Small intestine (tissue), 7 donors: ENCODE data around the gene CACFD1. TPM values are rescaled to one million over a fixed set of nuclear protein-coding genes. Genes with fewer than 3 reads are reported as not detected.
"Not testable (repeated sequence)": the region's sequence is repeated elsewhere in the genome, so short reads cannot be mapped to it uniquely, and the experiment has no call there.

Experiments
- DNase-seq, 2 donors: peaks; one replicate each; pipeline versions ENCODE4 v3.0.0 to v3.0.0-alpha.2; 2013
- FAIRE-seq: peaks from 2 replicates; lab custom pipeline; 2012; peaks lifted over from hg19 to GRCh38; lab: Jason Lieb, UNC
- H3K27ac ChIP-seq, 3 donors: one replicate each; pipeline ENCODE4 v1.5.1; 2013; ENCODE audit warnings: low read length in 2 of 3, mild to moderate bottlenecking in 2 of 3, control low read depth in 1 of 3, inconsistent platforms in 1 of 3, low read depth in 1 of 3, moderate library complexity in 1 of 3
- H3K27me3 ChIP-seq, 3 donors: one replicate each; pipeline ENCODE4 v1.6.1; 2013; ENCODE audit warnings: low read length in 3 of 3, inconsistent platforms in 1 of 3; ENCODE audit not compliant: control insufficient read depth in 3 of 3, insufficient read depth in 3 of 3
- H3K36me3 ChIP-seq, 3 donors: one replicate each; pipeline ENCODE4 v1.6.1; 2013; ENCODE audit warnings: low read length in 3 of 3, inconsistent platforms in 1 of 3, low read depth in 1 of 3, mild to moderate bottlenecking in 1 of 3, moderate library complexity in 1 of 3; ENCODE audit not compliant: control insufficient read depth in 3 of 3, insufficient read depth in 2 of 3
- H3K4me1 ChIP-seq, 3 donors: one replicate each; pipeline ENCODE4 v1.6.1; 2013; ENCODE audit warnings: low read length in 2 of 3, inconsistent platforms in 1 of 3, low read depth in 1 of 3, mild to moderate bottlenecking in 1 of 3, moderate library complexity in 1 of 3; ENCODE audit not compliant: control insufficient read depth in 3 of 3, insufficient read depth in 2 of 3
- H3K4me3 ChIP-seq, 3 donors: one replicate each; pipeline ENCODE4 v1.5.1; 2013; ENCODE audit warnings: low read length in 3 of 3, control low read depth in 1 of 3, inconsistent platforms in 1 of 3, low read depth in 1 of 3, mild to moderate bottlenecking in 1 of 3, moderate library complexity in 1 of 3
- H3K9me3 ChIP-seq, 2 donors: one replicate each; pipeline ENCODE4 v1.6.1; 2013; ENCODE audit warnings: low read depth in 1 of 2, low read length in 1 of 2; ENCODE audit not compliant: control insufficient read depth in 2 of 2, insufficient read depth in 1 of 2
- WGBS, 3 donors: extraction: QIAGEN DNeasy Blood & Tissue Kit; methylation state at CpG; one replicate each; pipeline ENCODE4 v1.1.7; 2013; 5-methylcytosine and 5-hydroxymethylcytosine counted together
- polyA plus RNA-seq, 4 donors: library from polyadenylated mRNA; stranded (reverse) in 3 of 4; unstranded in 1 of 4; fragments of 200-250 nt in 3 of 4; fragments of 120-200 nt in 1 of 4; gene quantifications; one replicate each; pipeline versions ENCODE4 v1.2.1 to v1.2.3, GENCODE V29; 2013
- donor health status: healthy with polysubstance abuse.
- donor health status: control.
- donor health status: control.
- donor health status: Bipolar disorder and iron deficiency.
- donor health status: healthy.

CACFD1 gene
- polyA plus RNA-seq, 4 donors: 27.0 to 31.4 (median 29.5) TPM

- 32 to 69% (median 46%) methylated on average over 8 of the region's 8 CpGs for WGBS, 3 donors
- DNase-seq (peak in 1 of 2 donors; percentile 32), FAIRE-seq (no peak)
- Histone ChIP-seq H3K4me3 (no peak overlapping the region), H3K27me3 (no peaks in the 10 kb centered on the region), H3K9me3 (no peaks in the 10 kb centered on the region), H3K27ac (no peak overlapping the region), H3K4me1 (no peaks in the 10 kb centered on the region), H3K36me3 (peaks cover 0 to 14% (median 0%) of the 10 kb centered on the region in 3 donors)
Observed at GRCh38 chr9:133443982-133444381, 15.8 kb upstream of the CACFD1 start.

- WGBS, 3 donors: 82 to 89% (median 85%) methylated on average over 22 to 23 of the region's 23 CpGs
- Histone ChIP-seq H3K4me1 (no peaks in the 10 kb centered on the region), H3K9me3 (no peaks in the 10 kb centered on the region), H3K36me3 (peaks cover 0 to 7% (median 0%) of the 10 kb centered on the region in 3 donors), H3K4me3 (no peak overlapping the region), H3K27me3 (no peaks in the 10 kb centered on the region), H3K27ac (no peak overlapping the region)
- DNase-seq: no peak
- FAIRE-seq: no peak
Observed at GRCh38 chr9:133445293-133445969, 14.3 kb upstream of the CACFD1 start.

- DNase-seq: peak in 1 of 2 donors; percentile 44
- no peak for FAIRE-seq
- H3K27ac ChIP-seq: no peak overlapping the region
- no peak overlapping the region for H3K4me3 ChIP-seq
- no peaks in the 10 kb centered on the region for H3K4me1 ChIP-seq
- WGBS, 3 donors: 37 to 68% (median 37%) methylated on average over 13 of the region's 13 CpGs
- no peaks in the 10 kb centered on the region for H3K9me3 ChIP-seq
- H3K27me3 ChIP-seq: no peaks in the 10 kb centered on the region
- no peaks in the 10 kb centered on the region for H3K36me3 ChIP-seq
Observed at GRCh38 chr9:133448487-133448972, 11.2 kb upstream of the CACFD1 start.

- no peak overlapping the region for H3K4me3 ChIP-seq
- H3K36me3 ChIP-seq: no peaks in the 10 kb centered on the region
- peak in 1 of 2 donors; percentile 92 for DNase-seq
- no peak for FAIRE-seq
- no peaks in the 10 kb centered on the region for H3K9me3 ChIP-seq
- no peaks in the 10 kb centered on the region for H3K4me1 ChIP-seq
- no peak overlapping the region for H3K27ac ChIP-seq
- no peaks in the 10 kb centered on the region for H3K27me3 ChIP-seq
- 32 to 76% (median 48%) methylated on average over 12 of the region's 12 CpGs for WGBS, 3 donors
Observed at GRCh38 chr9:133449760-133450159, 10.0 kb upstream of the CACFD1 start.

- H3K27me3 ChIP-seq, H3K4me1 ChIP-seq, H3K4me3 ChIP-seq, H3K36me3 ChIP-seq, H3K9me3 ChIP-seq, H3K27ac ChIP-seq, DNase-seq, FAIRE-seq: not testable (repeated sequence)
- 93 to 98% (median 96%) methylated on average over 5 of the region's 5 CpGs for WGBS, 3 donors
Observed at GRCh38 chr9:133451865-133452264, 7.9 kb upstream of the CACFD1 start.

- FAIRE-seq (no peak), DNase-seq (no peak)
- Histone ChIP-seq H3K4me1 (no peaks in the 10 kb centered on the region), H3K9me3 (no peaks in the 10 kb centered on the region), H3K36me3 (peaks cover 0 to 10% (median 0%) of the 10 kb centered on the region in 3 donors), H3K27me3 (no peaks in the 10 kb centered on the region), H3K4me3 (no peak overlapping the region), H3K27ac (no peak overlapping the region)
- 87 to 89% (median 89%) methylated on average over 7 of the region's 7 CpGs for WGBS, 3 donors
Observed at GRCh38 chr9:133452562-133452961, 7.2 kb upstream of the CACFD1 start.

GRCh38 chr9:133453651-133454050, 6.1 kb upstream of the CACFD1 start:
- no peaks in the 10 kb centered on the region for H3K4me1 ChIP-seq
- H3K27ac ChIP-seq: no peak overlapping the region
- no peak overlapping the region for H3K4me3 ChIP-seq
- FAIRE-seq: no peak
- DNase-seq: no peak
- peaks cover 0 to 12% (median 0%) of the 10 kb centered on the region in 3 donors for H3K36me3 ChIP-seq
- H3K27me3 ChIP-seq: no peaks in the 10 kb centered on the region
- no peaks in the 10 kb centered on the region for H3K9me3 ChIP-seq
- 78 to 89% (median 83%) methylated on average over 11 of the region's 11 CpGs for WGBS, 3 donors

- Histone ChIP-seq H3K4me1 (peaks cover 0 to 3% (median 0%) of the 10 kb centered on the region in 3 donors), H3K4me3 (no peak overlapping the region), H3K27ac (no peak overlapping the region), H3K27me3 (no peaks in the 10 kb centered on the region), H3K36me3 (peaks cover 0 to 12% (median 0%) of the 10 kb centered on the region in 3 donors), H3K9me3 (no peaks in the 10 kb centered on the region)
- WGBS, 3 donors: 91 to 92% (median 91%) methylated on average over 18 to 19 of the region's 19 CpGs
- FAIRE-seq: no peak
- DNase-seq: no peak
Observed at GRCh38 chr9:133454325-133454724, 5.5 kb upstream of the CACFD1 start.
